Esophagus muscularis mucosa (tissue), 3 donors: ENCODE results near the gene KCNJ6.

ENCODE experiments used
- CTCF ChIP-seq, 3 experiments: fragments of 200-600 bp in 2 of 3; fragments of 450-650 bp in 1 of 3; sonication (generic) in 2 of 3; IDR thresholded peaks; one replicate each; pipeline ENCODE4 v1.5.1; 2017 to 2019; ENCODE audit warnings: antibody characterized with exemption in 3 of 3, mild to moderate bottlenecking in 2 of 3, moderate library complexity in 1 of 3
- POLR2A ChIP-seq: fragments of 450-650 bp; IDR thresholded peaks from one replicate; pipeline ENCODE4 v1.6.1; 2017; ENCODE audit warnings: antibody characterized with exemption, moderate library complexity, mild to moderate bottlenecking, low read depth

GRCh38 chr21:37668462-37669239, 247.6 kb downstream of the KCNJ6 start:
- TF ChIP-seq CTCF (IDR thresholded peaks at IDR 0.05): no peak
- TF ChIP-seq POLR2A: no peak
